GM19328 (cell line): ENCODE data around the gene SIX5.

Experiments used
- ATAC-seq: cut with Tn5 transposase; IDR thresholded peaks from one replicate; pipeline ENCODE4 v1.9.1; 2021; ENCODE audit warnings: mild to moderate bottlenecking, moderate library complexity; ENCODE audit not compliant: unreplicated experiment

Gene SIX5

GRCh38 chr19:45793178-45793564 is 24.1 kb upstream of the SIX5 start:
- ATAC-seq = no peak

GRCh38 chr19:45792470-45793177 is 23.6 kb upstream of the SIX5 start, which contains the start of gene DMWD:
Gene DMWD, minus strand, starts transcription at chr19:45792845. Its CDS starts 89 bp downstream, at chr19:45792756.
- ATAC-seq = peak; percentile 92

- ATAC-seq = no peak
Measured at GRCh38 chr19:45791744-45792469, 22.9 kb upstream of the SIX5 start.

- ATAC-seq = no peak
Measured at GRCh38 chr19:45790942-45791341, 21.9 kb upstream of the SIX5 start.

GRCh38 chr19:45789035-45789786 is 20.2 kb upstream of the SIX5 start:
- no peak for ATAC-seq

GRCh38 chr19:45786533-45786894 is 17.5 kb upstream of the SIX5 start:
- no peak for ATAC-seq

- ATAC-seq = no peak
Measured at GRCh38 chr19:45785781-45786532, 16.9 kb upstream of the SIX5 start.

GRCh38 chr19:45785097-45785496 is 16.0 kb upstream of the SIX5 start:
- no peak for ATAC-seq

- no peak for ATAC-seq
Measured at GRCh38 chr19:45784096-45784495, 15.0 kb upstream of the SIX5 start.

GRCh38 chr19:45782820-45783785 is 14.1 kb upstream of the SIX5 start:
- no peak for ATAC-seq

- ATAC-seq = no peak
Measured at GRCh38 chr19:45782162-45782691, 13.2 kb upstream of the SIX5 start, which contains the start of gene DMPK. Gene DMPK, minus strand, starts transcription at chr19:45782490. Its CDS starts 138 bp downstream, at chr19:45782352.

- no peak for ATAC-seq
Measured at GRCh38 chr19:45781214-45782161, 12.4 kb upstream of the SIX5 start.

- no peak for ATAC-seq
Measured at GRCh38 chr19:45780448-45781213, 11.6 kb upstream of the SIX5 start.

GRCh38 chr19:45780146-45780447 is 11.0 kb upstream of the SIX5 start:
- no peak for ATAC-seq

GRCh38 chr19:45779231-45780145 is 10.4 kb upstream of the SIX5 start:
- peak; percentile 74 for ATAC-seq

GRCh38 chr19:45778010-45778661 is 9.1 kb upstream of the SIX5 start:
- no peak for ATAC-seq
